Endothelial cell (in vitro differentiated cells): ENCODE data around the gene ZNF585A. TPM values are rescaled to one million over a fixed set of nuclear protein-coding genes. Genes with fewer than 3 reads are reported as not detected.
"Not testable (repeated sequence)": the region's sequence is repeated elsewhere in the genome, so short reads cannot be mapped to it uniquely, and the experiment has no call there.

Experiments used
- DNase-seq: peaks from one replicate; pipeline ENCODE4 v3.0.0; 2021; ENCODE audit warnings: low spot score
- H3K27ac Mint-ChIP-seq: one replicate; pipeline ENCODE4 v1.8.0; 2021; ENCODE audit warnings: mixed read lengths, inconsistent platforms; ENCODE audit not compliant: unreplicated experiment
- H3K27me3 Mint-ChIP-seq: one replicate; pipeline ENCODE4 v1.8.0; 2021; ENCODE audit warnings: mild to moderate bottlenecking, moderate library complexity, mixed read lengths, inconsistent platforms; ENCODE audit not compliant: unreplicated experiment
- H3K36me3 Mint-ChIP-seq: one replicate; pipeline ENCODE4 v1.8.0; 2021; ENCODE audit warnings: mild to moderate bottlenecking, low read depth, mixed read lengths, inconsistent platforms; ENCODE audit not compliant: unreplicated experiment
- H3K4me1 Mint-ChIP-seq: one replicate; pipeline ENCODE4 v1.8.0; 2021; ENCODE audit warnings: mild to moderate bottlenecking, mixed read lengths, inconsistent platforms; ENCODE audit not compliant: unreplicated experiment
- H3K4me3 Mint-ChIP-seq: one replicate; pipeline ENCODE4 v1.8.0; 2021; ENCODE audit warnings: mild to moderate bottlenecking, mixed read lengths, inconsistent platforms; ENCODE audit not compliant: unreplicated experiment
- H3K9me3 Mint-ChIP-seq: one replicate; pipeline ENCODE4 v1.8.0; 2021; ENCODE audit warnings: mixed read lengths, inconsistent platforms; ENCODE audit not compliant: unreplicated experiment
- total RNA-seq: library from RNA; stranded (reverse); fragmentation: NEBNext Ultra II Directional; extraction: Animal tissue kit (Norgen Biotek cat#: 25700); gene quantifications from one replicate; pipeline ENCODE4 v1.2.1, GENCODE V29; 2021; ENCODE audit not compliant: unreplicated experiment
- TF ChIP-seq, protein P1 (sequence below): fragments of 200-600 bp; sonication (generic); IDR thresholded peaks from one replicate; pipeline ENCODE4 v1.5.0; 2021; ENCODE audit warnings: antibody characterized with exemption; ENCODE audit not compliant: unreplicated experiment

ZNF585A gene
- total RNA-seq, 1 donor from 2014 or later = 11.0 TPM

DNA sequence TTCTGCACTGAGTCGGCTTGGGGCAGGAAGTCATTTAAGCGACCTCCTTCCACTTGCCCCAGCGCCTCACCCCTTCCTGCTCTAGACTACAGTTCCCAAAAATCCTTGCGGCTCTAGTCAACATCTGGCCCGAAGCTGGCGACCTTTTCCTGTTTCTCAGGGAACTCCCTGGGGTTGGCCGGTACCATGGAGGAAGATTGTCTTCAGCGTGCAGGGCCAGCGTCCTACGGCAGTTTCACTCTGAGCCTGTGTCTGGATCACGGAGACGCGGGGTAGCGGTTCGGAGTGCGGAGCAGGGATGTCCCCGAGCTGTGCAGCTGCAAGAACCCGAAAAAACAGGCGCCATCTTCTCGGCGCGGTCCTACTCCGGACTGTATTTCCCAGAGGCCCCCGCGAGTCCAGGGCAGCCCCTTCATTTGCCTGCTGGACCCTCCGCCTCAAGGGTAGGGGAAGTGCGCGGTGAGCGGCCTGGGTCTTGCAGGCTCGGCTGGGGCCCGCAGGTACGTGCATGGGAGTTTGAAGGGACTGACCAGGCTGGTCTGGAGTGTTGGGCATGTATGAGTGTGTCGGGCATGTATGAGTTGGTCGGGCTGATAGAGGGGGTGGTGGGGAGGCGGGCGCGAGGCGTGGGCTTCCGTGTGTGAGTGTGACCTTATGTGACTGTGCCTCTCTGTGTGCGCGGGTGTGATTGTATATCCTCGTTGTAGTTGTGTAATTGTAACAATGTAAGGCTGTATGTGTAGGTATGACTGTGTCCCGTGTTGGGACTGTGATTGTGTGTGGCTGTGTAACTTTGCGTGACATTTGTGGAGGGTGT is 45.5 kb upstream of the ZNF585A start, which contains the start of gene ZNF383:
ZNF383 (plus strand) TSS at position 440 of the 817 bp plus-strand sequence. CDS start 12,240 bp downstream, outside the sequence.
- peak within 1 kb of the TSS; percentile 99 for H3K27ac Mint-ChIP-seq
- TF ChIP-seq, protein P1, sequence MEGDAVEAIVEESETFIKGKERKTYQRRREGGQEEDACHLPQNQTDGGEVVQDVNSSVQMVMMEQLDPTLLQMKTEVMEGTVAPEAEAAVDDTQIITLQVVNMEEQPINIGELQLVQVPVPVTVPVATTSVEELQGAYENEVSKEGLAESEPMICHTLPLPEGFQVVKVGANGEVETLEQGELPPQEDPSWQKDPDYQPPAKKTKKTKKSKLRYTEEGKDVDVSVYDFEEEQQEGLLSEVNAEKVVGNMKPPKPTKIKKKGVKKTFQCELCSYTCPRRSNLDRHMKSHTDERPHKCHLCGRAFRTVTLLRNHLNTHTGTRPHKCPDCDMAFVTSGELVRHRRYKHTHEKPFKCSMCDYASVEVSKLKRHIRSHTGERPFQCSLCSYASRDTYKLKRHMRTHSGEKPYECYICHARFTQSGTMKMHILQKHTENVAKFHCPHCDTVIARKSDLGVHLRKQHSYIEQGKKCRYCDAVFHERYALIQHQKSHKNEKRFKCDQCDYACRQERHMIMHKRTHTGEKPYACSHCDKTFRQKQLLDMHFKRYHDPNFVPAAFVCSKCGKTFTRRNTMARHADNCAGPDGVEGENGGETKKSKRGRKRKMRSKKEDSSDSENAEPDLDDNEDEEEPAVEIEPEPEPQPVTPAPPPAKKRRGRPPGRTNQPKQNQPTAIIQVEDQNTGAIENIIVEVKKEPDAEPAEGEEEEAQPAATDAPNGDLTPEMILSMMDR = no peak
- H3K4me1 Mint-ChIP-seq = peaks cover 8% of the 10 kb centered on the region
- peaks cover 16% of the 10 kb centered on the region for H3K27me3 Mint-ChIP-seq
- peaks cover 31% of the 10 kb centered on the region for H3K36me3 Mint-ChIP-seq
- H3K4me3 Mint-ChIP-seq = peak within 1 kb of the TSS; percentile 97
- H3K9me3 Mint-ChIP-seq = peaks cover 7% of the 10 kb centered on the region
- DNase-seq = peak; percentile 90

DNA sequence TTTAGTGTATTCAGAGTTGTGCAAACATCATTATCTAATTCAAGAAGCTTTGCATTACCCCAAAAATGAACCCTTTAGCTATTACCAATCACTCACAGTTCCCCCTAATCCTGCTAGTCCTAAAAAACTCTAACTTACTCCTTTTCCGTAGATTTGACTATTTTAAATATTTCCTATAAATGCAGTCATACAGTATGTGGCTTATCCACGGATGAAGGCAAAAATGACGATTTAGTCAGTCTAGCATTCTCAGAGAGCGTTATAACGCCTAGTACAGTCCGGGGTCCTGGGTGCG is 44.9 kb upstream of the ZNF585A start:
- Mint-ChIP-seq H3K9me3 (peaks cover 7% of the 10 kb centered on the region), H3K4me3 (peak overlapping the region; percentile 97), H3K27ac (peak overlapping the region; percentile 99), H3K27me3 (peaks cover 16% of the 10 kb centered on the region), H3K36me3 (peaks cover 25% of the 10 kb centered on the region), H3K4me1 (peaks cover 8% of the 10 kb centered on the region)
- TF ChIP-seq, protein P1 = no peak
- DNase-seq = no peak

DNA sequence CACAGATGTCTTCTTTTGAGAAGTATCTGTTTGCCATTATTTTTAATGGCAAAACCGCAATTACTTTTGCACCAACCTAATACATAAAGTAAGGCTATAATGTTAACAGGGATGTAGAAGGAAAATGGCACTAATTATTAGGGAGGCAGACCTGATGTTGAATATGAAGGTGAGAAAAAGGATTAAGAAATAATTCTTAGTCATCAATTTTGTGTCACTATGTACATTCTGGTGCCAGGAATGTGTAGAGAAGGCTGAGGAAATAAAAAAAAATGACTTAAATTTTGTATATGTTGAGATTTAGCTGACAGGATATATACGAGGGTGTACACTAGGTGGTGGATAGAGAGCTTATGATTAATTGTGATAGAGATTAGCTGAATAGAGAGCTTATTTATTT is 25.3 kb upstream of the ZNF585A start:
- Mint-ChIP-seq H3K27me3 (peaks cover 2% of the 10 kb centered on the region), H3K4me1 (no peaks in the 10 kb centered on the region), H3K4me3 (peak overlapping the region; percentile 68), H3K36me3 (peaks cover 48% of the 10 kb centered on the region), H3K9me3 (peaks cover 9% of the 10 kb centered on the region), H3K27ac (no peak overlapping the region)
- TF ChIP-seq, protein P1 = no peak
- no peak for DNase-seq

DNA sequence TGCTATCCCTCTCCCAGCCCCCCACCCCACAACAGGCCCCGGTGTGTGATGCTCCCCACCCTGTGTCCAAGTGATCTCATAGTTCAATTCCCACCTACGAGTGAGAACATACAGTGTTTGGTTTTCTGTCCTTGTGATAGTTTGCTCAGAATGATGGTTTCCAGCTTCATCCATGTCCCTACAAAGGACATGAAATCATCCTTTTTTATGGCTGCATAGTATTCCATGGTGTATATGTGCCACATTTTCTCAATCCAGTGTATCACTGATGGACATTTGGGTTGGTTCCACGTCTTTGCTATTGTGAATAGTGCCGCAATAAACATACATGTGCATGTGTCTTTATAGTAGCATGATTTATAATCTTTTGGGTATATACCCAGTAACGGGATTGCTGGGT is 24.6 kb upstream of the ZNF585A start:
- H3K4me1 Mint-ChIP-seq, H3K27ac Mint-ChIP-seq, H3K27me3 Mint-ChIP-seq, DNase-seq: not testable (repeated sequence)
- peaks cover 11% of the 10 kb centered on the region for H3K9me3 Mint-ChIP-seq
- peak overlapping the region; percentile 37 for H3K4me3 Mint-ChIP-seq
- H3K36me3 Mint-ChIP-seq = peaks cover 46% of the 10 kb centered on the region

DNA sequence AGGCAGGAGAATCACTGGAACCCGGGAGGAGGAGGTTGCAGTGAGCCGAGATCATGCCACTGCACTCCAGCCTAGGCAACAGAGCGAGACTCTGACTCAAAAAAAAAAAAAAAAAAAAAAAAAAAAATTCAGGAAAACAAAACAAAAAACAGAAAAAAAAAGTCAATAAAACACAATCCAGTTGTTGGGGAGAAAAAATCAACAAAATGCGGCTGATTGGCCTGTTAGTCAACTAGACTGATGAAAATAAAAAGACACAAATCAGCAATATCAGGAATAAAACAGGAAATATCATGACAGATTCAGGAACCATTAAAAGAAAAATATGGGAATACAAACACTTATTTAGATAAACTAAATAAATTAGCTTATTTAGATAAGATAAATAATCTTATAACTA is 22.8 kb upstream of the ZNF585A start:
- H3K4me1 Mint-ChIP-seq, H3K27ac Mint-ChIP-seq, H3K27me3 Mint-ChIP-seq, H3K4me3 Mint-ChIP-seq, DNase-seq: not testable (repeated sequence)
- peaks cover 59% of the 10 kb centered on the region for H3K36me3 Mint-ChIP-seq
- peaks cover 13% of the 10 kb centered on the region for H3K9me3 Mint-ChIP-seq

DNA sequence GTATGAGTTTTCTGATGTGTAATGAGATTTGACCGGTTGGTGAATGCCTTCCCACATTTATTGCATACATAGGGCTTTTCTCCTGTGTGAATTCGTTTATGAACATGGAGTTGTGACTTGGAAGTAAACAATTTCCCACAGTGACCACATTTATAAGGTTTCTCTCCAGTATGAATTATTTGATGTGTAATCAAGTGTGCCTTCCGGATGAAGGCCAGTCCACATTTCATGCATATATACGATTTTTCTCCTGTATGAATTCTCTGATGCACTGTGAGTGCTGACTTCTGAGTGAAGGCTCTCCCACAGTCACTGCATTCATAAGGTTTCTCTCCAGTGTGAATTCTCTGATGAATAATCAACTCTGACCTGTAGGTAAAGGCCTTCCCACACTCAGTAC is 13.6 kb upstream of the ZNF585A start:
- H3K27ac Mint-ChIP-seq, H3K27me3 Mint-ChIP-seq, DNase-seq: not testable (repeated sequence)
- peaks cover 56% of the 10 kb centered on the region for H3K9me3 Mint-ChIP-seq
- H3K36me3 Mint-ChIP-seq = peaks cover 79% of the 10 kb centered on the region
- H3K4me3 Mint-ChIP-seq = peak overlapping the region; percentile 77
- peaks cover 13% of the 10 kb centered on the region for H3K4me1 Mint-ChIP-seq
